ENCODE measurements around the gene SFRP5. TPM values are rescaled to one million over a fixed set of nuclear protein-coding genes. Genes with fewer than 3 reads are reported as not detected.

The SFRP5 gene
- total RNA-seq, 1 experiment from 2014 or later: 3.5 TPM

DNA sequence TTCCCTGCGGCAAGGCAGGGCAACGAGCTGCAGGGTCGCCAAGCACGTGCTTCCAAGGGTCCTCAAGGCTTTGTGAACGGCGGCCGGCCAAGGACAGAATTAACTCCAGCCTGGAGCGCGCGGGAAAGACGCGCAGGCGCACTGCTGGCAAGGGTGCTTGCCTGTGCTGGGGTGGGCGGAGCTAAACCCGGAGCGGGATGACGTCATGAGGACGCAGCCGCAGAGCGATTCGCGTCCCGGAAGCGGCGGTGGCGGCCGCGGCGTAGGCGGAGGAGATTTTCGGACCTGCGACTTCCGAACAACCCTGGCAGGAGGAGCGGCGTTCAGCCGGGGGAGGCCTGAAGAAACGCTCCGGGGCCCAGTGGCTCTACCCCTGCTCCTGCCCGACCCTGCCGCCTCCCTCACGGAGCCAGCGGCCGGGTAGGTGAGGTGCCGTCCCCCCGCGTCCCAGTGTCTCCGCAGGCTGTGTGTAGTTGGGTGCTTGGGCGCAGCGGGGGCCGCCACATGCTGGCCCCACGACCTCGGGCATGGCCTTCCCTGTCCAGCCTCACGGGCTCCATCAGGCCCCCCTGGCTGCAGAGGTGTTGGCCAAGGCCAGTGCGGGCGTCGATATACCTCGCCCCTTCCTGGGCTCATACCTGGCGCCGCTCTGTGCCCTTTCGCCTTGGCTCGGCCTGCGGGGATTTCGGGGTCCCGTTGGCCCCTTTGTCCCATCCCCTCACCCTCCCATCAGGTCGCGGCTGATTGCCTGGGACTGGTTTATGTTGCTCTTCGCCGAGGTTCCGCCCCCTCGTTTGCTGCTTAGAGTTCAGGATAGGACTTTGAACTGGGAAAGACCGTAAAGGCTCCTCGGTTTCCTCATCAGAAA is 34.7 kb downstream of the SFRP5 start, which contains the start of gene ZFYVE27 (continued):
- TF ChIP-seq ZNF416 (CRISPR knock-in tag; IDR thresholded peaks at IDR 0.05): no peak
- peak; percentile 98 for TF ChIP-seq ZBTB21 (CRISPR knock-in tag; IDR thresholded peaks at IDR 0.05; ENCODE audit: borderline replicate concordance)
- TF ChIP-seq GRHL2 (CRISPR knock-in tag; IDR thresholded peaks at IDR 0.05; ENCODE audit: insufficient replicate concordance, severe bottlenecking): no peak
- peak; percentile 100 for TF ChIP-seq ATF1 (CRISPR knock-in tag; IDR thresholded peaks at IDR 0.05)
- TF ChIP-seq GABPB1 (CRISPR knock-in tag; IDR thresholded peaks at IDR 0.05): peak; percentile 85
- peak; percentile 100 for TF ChIP-seq TEAD1 (CRISPR knock-in tag; IDR thresholded peaks at IDR 0.05)
- TF ChIP-seq ZNF121 (CRISPR knock-in tag; IDR thresholded peaks at IDR 0.05): peak; percentile 91
- TF ChIP-seq, protein P1, sequence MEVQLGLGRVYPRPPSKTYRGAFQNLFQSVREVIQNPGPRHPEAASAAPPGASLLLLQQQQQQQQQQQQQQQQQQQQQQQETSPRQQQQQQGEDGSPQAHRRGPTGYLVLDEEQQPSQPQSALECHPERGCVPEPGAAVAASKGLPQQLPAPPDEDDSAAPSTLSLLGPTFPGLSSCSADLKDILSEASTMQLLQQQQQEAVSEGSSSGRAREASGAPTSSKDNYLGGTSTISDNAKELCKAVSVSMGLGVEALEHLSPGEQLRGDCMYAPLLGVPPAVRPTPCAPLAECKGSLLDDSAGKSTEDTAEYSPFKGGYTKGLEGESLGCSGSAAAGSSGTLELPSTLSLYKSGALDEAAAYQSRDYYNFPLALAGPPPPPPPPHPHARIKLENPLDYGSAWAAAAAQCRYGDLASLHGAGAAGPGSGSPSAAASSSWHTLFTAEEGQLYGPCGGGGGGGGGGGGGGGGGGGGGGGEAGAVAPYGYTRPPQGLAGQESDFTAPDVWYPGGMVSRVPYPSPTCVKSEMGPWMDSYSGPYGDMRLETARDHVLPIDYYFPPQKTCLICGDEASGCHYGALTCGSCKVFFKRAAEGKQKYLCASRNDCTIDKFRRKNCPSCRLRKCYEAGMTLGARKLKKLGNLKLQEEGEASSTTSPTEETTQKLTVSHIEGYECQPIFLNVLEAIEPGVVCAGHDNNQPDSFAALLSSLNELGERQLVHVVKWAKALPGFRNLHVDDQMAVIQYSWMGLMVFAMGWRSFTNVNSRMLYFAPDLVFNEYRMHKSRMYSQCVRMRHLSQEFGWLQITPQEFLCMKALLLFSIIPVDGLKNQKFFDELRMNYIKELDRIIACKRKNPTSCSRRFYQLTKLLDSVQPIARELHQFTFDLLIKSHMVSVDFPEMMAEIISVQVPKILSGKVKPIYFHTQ (CRISPR knock-in tag; IDR thresholded peaks at IDR 0.05): no peak
- TF ChIP-seq ATF2 (CRISPR knock-in tag; IDR thresholded peaks at IDR 0.05; ENCODE audit: borderline replicate concordance, low read depth): peak; percentile 99
- TF ChIP-seq, protein P2, sequence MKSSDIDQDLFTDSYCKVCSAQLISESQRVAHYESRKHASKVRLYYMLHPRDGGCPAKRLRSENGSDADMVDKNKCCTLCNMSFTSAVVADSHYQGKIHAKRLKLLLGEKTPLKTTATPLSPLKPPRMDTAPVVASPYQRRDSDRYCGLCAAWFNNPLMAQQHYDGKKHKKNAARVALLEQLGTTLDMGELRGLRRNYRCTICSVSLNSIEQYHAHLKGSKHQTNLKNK (CRISPR knock-in tag; IDR thresholded peaks at IDR 0.05): no peak
- TF ChIP-seq OVOL2 (CRISPR knock-in tag; IDR thresholded peaks at IDR 0.05; ENCODE audit: borderline replicate concordance): no peak
- TF ChIP-seq JAZF1 (CRISPR knock-in tag; IDR thresholded peaks at IDR 0.05): no peak
- TF ChIP-seq EMX1 (CRISPR knock-in tag; IDR thresholded peaks at IDR 0.05): no peak
- TF ChIP-seq ZNF396 (CRISPR knock-in tag; IDR thresholded peaks at IDR 0.05; ENCODE audit: borderline replicate concordance): no peak
- no peak for TF ChIP-seq PRRX2 (CRISPR knock-in tag; IDR thresholded peaks at IDR 0.05)
- TF ChIP-seq ZNF532 (CRISPR knock-in tag; IDR thresholded peaks at IDR 0.05; ENCODE audit: borderline replicate concordance): peak; percentile 98
- no peak for TF ChIP-seq ZNF425 (CRISPR knock-in tag; conservative IDR thresholded peaks at IDR 0.05)
- TF ChIP-seq PRDM15 (CRISPR knock-in tag; IDR thresholded peaks at IDR 0.05): peak; percentile 83
- TF ChIP-seq IRF2 (CRISPR knock-in tag; IDR thresholded peaks at IDR 0.05; ENCODE audit: borderline replicate concordance, low read depth): peak; percentile 96
- TF ChIP-seq E2F5 (CRISPR knock-in tag; IDR thresholded peaks at IDR 0.05): peak; percentile 100
- TF ChIP-seq ZNF138 (CRISPR knock-in tag; conservative IDR thresholded peaks at IDR 0.05): peak; percentile 100
- TF ChIP-seq FOXK1 (CRISPR knock-in tag; IDR thresholded peaks at IDR 0.05): peak; percentile 99
- peak; percentile 96 for TF ChIP-seq FOXJ3 (CRISPR knock-in tag; IDR thresholded peaks at IDR 0.05; ENCODE audit: borderline replicate concordance)
